H9 (cell line): ENCODE data around the gene SLC6A19. TPM values are rescaled to one million over a fixed set of nuclear protein-coding genes. Genes with fewer than 3 reads are reported as not detected.

Source experiments
- DNase-seq: peaks from one replicate; pipeline ENCODE4 v3.0.0-alpha.2; 2017
- H2AFZ ChIP-seq: one replicate; pipeline ENCODE4 v1.6.1; 2013; ENCODE audit warnings: mild to moderate bottlenecking, low read length, control low read depth, moderate library complexity
- H2AK5ac ChIP-seq: 2 replicates; pipeline ENCODE4 v1.6.1; 2013; ENCODE audit warnings: low read length, control low read depth, mixed read lengths; ENCODE audit not compliant: insufficient read length
- H2BK120ac ChIP-seq: one replicate; pipeline ENCODE4 v1.6.1; 2013; ENCODE audit warnings: low read depth, mild to moderate bottlenecking, low read length, control low read depth, inconsistent platforms; ENCODE audit not compliant: poor library complexity, severe bottlenecking
- H2BK12ac ChIP-seq: 2 replicates; pipeline ENCODE4 v1.6.1; 2013; ENCODE audit warnings: low read length, control low read depth, mixed read lengths, low read depth; ENCODE audit not compliant: insufficient read length
- H2BK15ac ChIP-seq: 2 replicates; pipeline ENCODE4 v1.6.1; 2013; ENCODE audit warnings: low read depth, low read length, control low read depth
- H2BK20ac ChIP-seq: one replicate; pipeline ENCODE4 v1.6.1; 2013; ENCODE audit warnings: low read depth, mild to moderate bottlenecking, low read length, control low read depth, inconsistent platforms; ENCODE audit not compliant: poor library complexity, severe bottlenecking
- H2BK5ac ChIP-seq: 2 replicates; pipeline ENCODE4 v1.6.1; 2013; ENCODE audit warnings: low read length, control low read depth, mixed read lengths; ENCODE audit not compliant: insufficient read length
- H3K14ac ChIP-seq: 2 replicates; pipeline ENCODE4 v1.6.1; 2013; ENCODE audit warnings: low read length, control low read depth; ENCODE audit not compliant: insufficient read depth
- H3K18ac ChIP-seq: 2 replicates; pipeline ENCODE4 v1.6.1; 2013; ENCODE audit warnings: low read depth, mild to moderate bottlenecking, mixed read lengths, low read length, control low read depth; ENCODE audit not compliant: insufficient read length
- H3K23ac ChIP-seq: 2 replicates; pipeline ENCODE4 v1.6.1; 2013; ENCODE audit warnings: low read length, control low read depth, mixed read lengths, low read depth; ENCODE audit not compliant: insufficient read length
- H3K23me2 ChIP-seq: 2 replicates; pipeline ENCODE4 v1.6.1; 2013; ENCODE audit warnings: low read depth, mild to moderate bottlenecking, mixed read lengths, low read length, control low read depth; ENCODE audit not compliant: insufficient read length, poor library complexity, severe bottlenecking
- H3K27ac ChIP-seq: 2 replicates; pipeline ENCODE4 v1.5.1; 2013; ENCODE audit warnings: low read length, control low read depth, mixed read lengths, low read depth; ENCODE audit not compliant: insufficient read length
- H3K27me3 ChIP-seq: 2 replicates; pipeline ENCODE4 v1.6.1; 2013; ENCODE audit warnings: low read length, control low read depth, inconsistent platforms; ENCODE audit not compliant: insufficient read depth
- H3K4ac ChIP-seq: 2 replicates; pipeline ENCODE4 v1.6.1; 2013; ENCODE audit warnings: low read depth, mild to moderate bottlenecking, control low read depth, inconsistent platforms, low read length, moderate library complexity
- H3K4me1 ChIP-seq: 2 replicates; pipeline ENCODE4 v1.6.1; 2013; ENCODE audit warnings: low read length, control low read depth, inconsistent platforms; ENCODE audit not compliant: insufficient read depth
- H3K4me2 ChIP-seq: 2 replicates; pipeline ENCODE4 v1.6.1; 2013; ENCODE audit warnings: low read length, control low read depth, mixed read lengths; ENCODE audit not compliant: insufficient read length, insufficient read depth
- H3K56ac ChIP-seq: 2 replicates; pipeline ENCODE4 v1.6.1; 2013; ENCODE audit warnings: low read depth, mild to moderate bottlenecking, mixed read lengths, low read length, control low read depth; ENCODE audit not compliant: insufficient read length
- H3K79me1 ChIP-seq: 2 replicates; pipeline ENCODE4 v1.6.1; 2013; ENCODE audit warnings: low read depth, mild to moderate bottlenecking, moderate library complexity, low read length, control low read depth, inconsistent platforms; ENCODE audit not compliant: insufficient read depth, poor library complexity, severe bottlenecking
- H3K79me2 ChIP-seq: 2 replicates; pipeline ENCODE4 v1.6.1; 2013; ENCODE audit warnings: low read length, control low read depth, inconsistent platforms; ENCODE audit not compliant: insufficient read depth
- H3K9ac ChIP-seq: 2 replicates; pipeline ENCODE4 v1.6.1; 2013; ENCODE audit warnings: low read length, control low read depth, mixed read lengths; ENCODE audit not compliant: insufficient read length; ENCODE audit errors: extremely low read depth
- H3K9me3 ChIP-seq: one replicate; pipeline ENCODE4 v1.6.1; 2013; ENCODE audit warnings: low read depth, low read length, inconsistent platforms; ENCODE audit not compliant: control insufficient read depth
- H3T11ph ChIP-seq: one replicate; pipeline ENCODE4 v1.6.1; 2013; ENCODE audit warnings: mild to moderate bottlenecking, low read length, control low read depth, inconsistent platforms
- H4K20me1 ChIP-seq: one replicate; pipeline ENCODE4 v1.6.1; 2013; ENCODE audit not compliant: control insufficient read depth, insufficient read length, insufficient read depth
- H4K5ac ChIP-seq: 2 replicates; pipeline ENCODE4 v1.6.1; 2013; ENCODE audit warnings: low read depth, mild to moderate bottlenecking, mixed read lengths, low read length, control low read depth; ENCODE audit not compliant: insufficient read length
- H4K8ac ChIP-seq: replicated peaks from 2 replicates; pipeline ENCODE4 v1.6.1; 2013; ENCODE audit warnings: low read length, control low read depth, mixed read lengths, low read depth; ENCODE audit not compliant: insufficient read length
- H4K91ac ChIP-seq: 2 replicates; pipeline ENCODE4 v1.6.1; 2013; ENCODE audit warnings: low read depth, mild to moderate bottlenecking, moderate library complexity, mixed read lengths, low read length, control low read depth; ENCODE audit not compliant: insufficient read length
- H3K27ac Mint-ChIP-seq, 3 experiments: 2 replicates in 2 of 3; 3 replicates in 1 of 3; pipeline ENCODE4 v1.8.0; 2020 to 2021; ENCODE audit warnings: mixed read lengths in 3 of 3, mild to moderate bottlenecking in 1 of 3, moderate library complexity in 1 of 3
- H3K27me3 Mint-ChIP-seq: 2 replicates; pipeline ENCODE4 v1.8.0; 2021; ENCODE audit warnings: low read depth, mild to moderate bottlenecking, moderate library complexity, mixed read lengths
- H3K36me3 Mint-ChIP-seq, 3 experiments: 2 replicates in 2 of 3; 3 replicates in 1 of 3; pipeline ENCODE4 v1.8.0; 2020 to 2021; ENCODE audit warnings: low read depth in 3 of 3, mixed read lengths in 3 of 3; ENCODE audit not compliant: insufficient read depth in 1 of 3
- H3K4me1 Mint-ChIP-seq, 2 experiments: 2 replicates each; pipeline ENCODE4 v1.8.0; 2020; ENCODE audit warnings: mixed read lengths in 2 of 2
- H3K4me3 Mint-ChIP-seq, 2 experiments: 2 replicates in 1 of 2; 3 replicates in 1 of 2; pipeline ENCODE4 v1.8.0; 2020 to 2021; ENCODE audit warnings: mild to moderate bottlenecking in 2 of 2, mixed read lengths in 2 of 2, moderate library complexity in 1 of 2
- H3K9me3 Mint-ChIP-seq, 2 experiments: 2 replicates in 1 of 2; 3 replicates in 1 of 2; pipeline ENCODE4 v1.8.0; 2020; ENCODE audit warnings: mild to moderate bottlenecking in 2 of 2, mixed read lengths in 2 of 2, moderate library complexity in 1 of 2
- CTCF ChIP-seq: fragments of 200-600 bp; sonication (generic); conservative IDR thresholded peaks from 3 replicates; pipeline ENCODE4 v1.8.0; 2021; ENCODE audit warnings: antibody characterized with exemption, mild to moderate bottlenecking
- whole genome bisulfite sequencing: extraction: QIAGEN DNeasy Blood & Tissue Kit; methylation state at CpG from one replicate; pipeline ENCODE4 v1.1.7; 2013; ENCODE audit warnings: missing lambda C conversion rate, low lambda C conversion rate, mixed read lengths; ENCODE audit not compliant: insufficient read length; ENCODE audit errors: extremely low coverage; 5-methylcytosine and 5-hydroxymethylcytosine counted together
- total RNA-seq: library from RNA; stranded (reverse); gene quantifications from 2 replicates; pipeline ENCODE4 v1.2.1, GENCODE V29; 2021

Gene SLC6A19
- total RNA-seq, 1 experiment from 2014 or later: not detected

- no peak overlapping the region for H3T11ph ChIP-seq
Measured at GRCh38 chr5:1194378-1194777, 7.0 kb upstream of the SLC6A19 start.

More at GRCh38 chr5:1194378-1194777, 7.0 kb upstream of the SLC6A19 start:
- no peak overlapping the region for H2BK20ac ChIP-seq
- no peak overlapping the region for H2BK5ac ChIP-seq
- peaks cover 20% of the 10 kb centered on the region for H3K27me3 Mint-ChIP-seq
- no peak overlapping the region for H3K23ac ChIP-seq
- H3K4me1 Mint-ChIP-seq: 0 out of 4 replicates have a peak, but pooled peaks cover 0 to 2% of the 10 kb centered on the region in 2 experiments
- no peak for TF ChIP-seq CTCF
- no peak overlapping the region for H2BK12ac ChIP-seq
- no peak overlapping the region for H4K91ac ChIP-seq
- H3K79me1 ChIP-seq: no peaks in the 10 kb centered on the region
- no peaks in the 10 kb centered on the region for H3K4me1 ChIP-seq
- no peak overlapping the region for H4K8ac ChIP-seq
- H3K27me3 ChIP-seq: no peaks in the 10 kb centered on the region
- H3K9me3 Mint-ChIP-seq: no peaks in the 10 kb centered on the region
- no peak overlapping the region for H3K4me2 ChIP-seq
- no peak overlapping the region for H3K9ac ChIP-seq
- no peak overlapping the region for H3K14ac ChIP-seq
- no CpG with 5 or more reads among the region's 6 CpGs for whole genome bisulfite sequencing
- no peak overlapping the region for H3K56ac ChIP-seq
- H3K36me3 Mint-ChIP-seq: no peaks in the 10 kb centered on the region
- no peak overlapping the region for H3K27ac Mint-ChIP-seq
- H3K27ac ChIP-seq: no peak overlapping the region
- no peak overlapping the region for H2AFZ ChIP-seq
- no peaks in the 10 kb centered on the region for H4K20me1 ChIP-seq
- no peak for DNase-seq
- H4K5ac ChIP-seq: no peak overlapping the region
- H3K4me3 Mint-ChIP-seq: no peak overlapping the region
- H3K9me3 ChIP-seq: no peaks in the 10 kb centered on the region
- no peak overlapping the region for H3K4ac ChIP-seq
- H2AK5ac ChIP-seq: no peak overlapping the region
- no peak overlapping the region for H2BK120ac ChIP-seq
- no peak overlapping the region for H3K18ac ChIP-seq
- no peaks in the 10 kb centered on the region for H3K79me2 ChIP-seq
- H3K23me2 ChIP-seq: no peaks in the 10 kb centered on the region
- H2BK15ac ChIP-seq: no peak overlapping the region
